Panc1 (cell line): ENCODE data around the gene PCDHGA6. TPM values are rescaled to one million over a fixed set of nuclear protein-coding genes. Genes with fewer than 3 reads are reported as not detected.
"Not testable (repeated sequence)": the region's sequence is repeated elsewhere in the genome, so short reads cannot be mapped to it uniquely, and the experiment has no call there.

ENCODE experiments used
- ATAC-seq: fragments of 200-7000 bp; cut with Tn5 transposase; 2 replicates; pipeline ENCODE4 v1.9.1; 2020; ENCODE audit warnings: mild to moderate bottlenecking, moderate library complexity
- BruUV-seq: library from RNA; stranded (reverse); fragments of 400-500 nt; replicated peaks from 2 replicates; lab custom pipeline; 2021; lab: Mats Ljungman, UMichigan
- CTCF ChIA-PET: fragments of 300-600 bp; sonication (Branson Sonifier 250); formaldehyde crosslinking; loops from one replicate; lab custom pipeline; 2022; ENCODE audit warnings: antibody characterized with exemption; lab: Charles Lee
- POLR2A ChIA-PET: fragments of 300-600 bp; sonication (Branson Sonifier 250); formaldehyde crosslinking; loops from one replicate; lab custom pipeline; 2022; ENCODE audit warnings: antibody characterized with exemption; lab: Charles Lee
- DNase-seq: peaks from one replicate; pipeline ENCODE4 v3.0.0-alpha.2; 2010; ENCODE audit warnings: low read depth, low spot score
- H3K27ac ChIP-seq: 2 replicates; pipeline ENCODE4 v1.5.1; 2011; ENCODE audit warnings: mild to moderate bottlenecking, low read length, inconsistent platforms
- H3K27me3 ChIP-seq: fragments of 200-500 bp; sonication (Bioruptor generic); 2 replicates; pipeline ENCODE4 v1.6.0; 2014; ENCODE audit warnings: low read length, inconsistent platforms; ENCODE audit not compliant: control insufficient read depth, insufficient read depth
- H3K36me3 ChIP-seq: fragments of 200-500 bp; sonication (Bioruptor generic); 2 replicates; pipeline ENCODE4 v1.5.1; 2014; ENCODE audit warnings: inconsistent platforms, mild to moderate bottlenecking, low read length, moderate library complexity; ENCODE audit not compliant: control insufficient read depth, insufficient read depth
- H3K4me1 ChIP-seq: 2 replicates; pipeline ENCODE4 v1.5.1; 2011; ENCODE audit warnings: inconsistent platforms, mild to moderate bottlenecking, low read length, moderate library complexity; ENCODE audit not compliant: control insufficient read depth, insufficient read depth
- H3K4me3 ChIP-seq, 2 experiments: 2 replicates each; pipeline ENCODE4 v1.5.1; 2011 to 2012; ENCODE audit warnings: low read depth in 2 of 2, low read length in 2 of 2, mild to moderate bottlenecking in 2 of 2, inconsistent platforms in 1 of 2, moderate library complexity in 1 of 2
- H3K9me3 ChIP-seq: fragments of 200-500 bp; sonication (Bioruptor generic); 2 replicates; pipeline ENCODE4 v1.5.1; 2014; ENCODE audit warnings: low read depth, mild to moderate bottlenecking, inconsistent platforms, low read length, moderate library complexity; ENCODE audit not compliant: control insufficient read depth, insufficient read depth
- CTCF ChIP-seq: fragments of 450-650 bp; IDR thresholded peaks from 2 replicates; pipeline ENCODE4 v1.5.1; 2017; ENCODE audit warnings: mild to moderate bottlenecking
- POLR2AphosphoS5 ChIP-seq: IDR thresholded peaks from 2 replicates; pipeline ENCODE4 v1.6.1; 2012; ENCODE audit warnings: mild to moderate bottlenecking, low read depth, low read length, moderate library complexity
- SIN3A ChIP-seq: IDR thresholded peaks from 2 replicates; pipeline ENCODE4 v1.6.1; 2012; ENCODE audit warnings: low read depth, mild to moderate bottlenecking, low read length, moderate library complexity, borderline replicate concordance; ENCODE audit not compliant: insufficient read depth
- TCF7L2 ChIP-seq: IDR thresholded peaks from 2 replicates; pipeline ENCODE4 v1.6.1; 2011; ENCODE audit warnings: mild to moderate bottlenecking, low read depth, low read length, inconsistent platforms
- in situ Hi-C: cut with HindIII; loops from 2 replicates; pipeline ENCODE4 v1.10.0; 2016; ENCODE audit warnings: low sequenced_read_pairs, low pct_unique_long_range_greater_than_20kb
- intact Hi-C: fragments of 100-400 bp; cut with micrococcal nuclease; formaldehyde crosslinking; loops from one replicate; pipeline ENCODE4 v1.10.0; 2022; ENCODE audit not compliant: unreplicated experiment
- total RNA-seq: library from RNA; stranded (reverse); gene quantifications from one replicate; pipeline ENCODE4 v1.2.1, GENCODE V29; 2021; ENCODE audit not compliant: unreplicated experiment
- TF ChIP-seq, protein P1 (sequence below), 2 experiments: IDR thresholded peaks; 2 replicates each; pipeline ENCODE4 v1.6.1; 2011 to 2012; ENCODE audit warnings: low read depth in 2 of 2, control low read depth in 1 of 2, low read length in 1 of 2, mild to moderate bottlenecking in 1 of 2, moderate library complexity in 1 of 2; ENCODE audit not compliant: insufficient read depth in 1 of 2

The PCDHGA6 gene
- total RNA-seq, 1 experiment from 2014 or later, result 0.59 TPM

DNA sequence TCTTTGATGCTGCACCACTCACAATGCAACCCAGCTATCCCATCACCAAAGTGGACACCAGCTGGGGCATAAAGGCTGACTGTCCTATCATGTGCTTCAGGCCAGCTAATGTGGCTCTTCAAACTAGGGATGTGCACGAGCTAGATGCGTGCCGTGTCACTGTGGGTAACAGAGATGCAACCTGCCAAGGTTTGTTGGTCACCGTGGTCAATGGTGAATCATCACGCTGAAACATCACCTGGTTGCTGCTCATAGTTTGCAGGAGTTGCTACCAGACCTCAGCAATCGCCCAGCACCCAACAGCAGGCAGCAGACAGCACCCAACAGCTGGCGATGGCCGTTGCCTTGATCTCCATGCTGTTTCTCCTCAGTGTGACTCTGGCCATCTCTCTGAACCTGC lies 45.5 kb upstream of the PCDHGA6 start:
- peaks cover 4% of the 10 kb centered on the region; the same call in 1 of the 2 replicates for H3K9me3 ChIP-seq
- DNase-seq (no peak), ATAC-seq (no peak)
- no TSS peak for BruUV-seq
- POLR2A ChIA-PET, result no interaction called here
- TF ChIP-seq POLR2AphosphoS5 (no peak), CTCF (no peak), TCF7L2 (no peak), SIN3A (no peak)
- TF ChIP-seq, protein P1, sequence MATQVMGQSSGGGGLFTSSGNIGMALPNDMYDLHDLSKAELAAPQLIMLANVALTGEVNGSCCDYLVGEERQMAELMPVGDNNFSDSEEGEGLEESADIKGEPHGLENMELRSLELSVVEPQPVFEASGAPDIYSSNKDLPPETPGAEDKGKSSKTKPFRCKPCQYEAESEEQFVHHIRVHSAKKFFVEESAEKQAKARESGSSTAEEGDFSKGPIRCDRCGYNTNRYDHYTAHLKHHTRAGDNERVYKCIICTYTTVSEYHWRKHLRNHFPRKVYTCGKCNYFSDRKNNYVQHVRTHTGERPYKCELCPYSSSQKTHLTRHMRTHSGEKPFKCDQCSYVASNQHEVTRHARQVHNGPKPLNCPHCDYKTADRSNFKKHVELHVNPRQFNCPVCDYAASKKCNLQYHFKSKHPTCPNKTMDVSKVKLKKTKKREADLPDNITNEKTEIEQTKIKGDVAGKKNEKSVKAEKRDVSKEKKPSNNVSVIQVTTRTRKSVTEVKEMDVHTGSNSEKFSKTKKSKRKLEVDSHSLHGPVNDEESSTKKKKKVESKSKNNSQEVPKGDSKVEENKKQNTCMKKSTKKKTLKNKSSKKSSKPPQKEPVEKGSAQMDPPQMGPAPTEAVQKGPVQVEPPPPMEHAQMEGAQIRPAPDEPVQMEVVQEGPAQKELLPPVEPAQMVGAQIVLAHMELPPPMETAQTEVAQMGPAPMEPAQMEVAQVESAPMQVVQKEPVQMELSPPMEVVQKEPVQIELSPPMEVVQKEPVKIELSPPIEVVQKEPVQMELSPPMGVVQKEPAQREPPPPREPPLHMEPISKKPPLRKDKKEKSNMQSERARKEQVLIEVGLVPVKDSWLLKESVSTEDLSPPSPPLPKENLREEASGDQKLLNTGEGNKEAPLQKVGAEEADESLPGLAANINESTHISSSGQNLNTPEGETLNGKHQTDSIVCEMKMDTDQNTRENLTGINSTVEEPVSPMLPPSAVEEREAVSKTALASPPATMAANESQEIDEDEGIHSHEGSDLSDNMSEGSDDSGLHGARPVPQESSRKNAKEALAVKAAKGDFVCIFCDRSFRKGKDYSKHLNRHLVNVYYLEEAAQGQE (IDR thresholded peaks at IDR 0.05; ENCODE audit: insufficient read depth in 1 of 2, low read depth in 2 of 2, low read length in 1 of 2), result no peak
- in situ Hi-C loops, result loop anchor here (25.0 kb wide), 1 partner anchor 141 kb away; the partner anchor contains the start of genes PCDHB10, PCDHB11, PCDHB16 and PCDHB8
- intact Hi-C loops, result no loop called here
- CTCF ChIA-PET, result no interaction called here
- no peaks in the 10 kb centered on the region for H3K36me3 ChIP-seq
- H3K4me1 ChIP-seq, result no peaks in the 10 kb centered on the region
- no peak overlapping the region for H3K4me3 ChIP-seq
- no peaks in the 10 kb centered on the region for H3K27me3 ChIP-seq
- H3K27ac ChIP-seq, result no peak overlapping the region

DNA sequence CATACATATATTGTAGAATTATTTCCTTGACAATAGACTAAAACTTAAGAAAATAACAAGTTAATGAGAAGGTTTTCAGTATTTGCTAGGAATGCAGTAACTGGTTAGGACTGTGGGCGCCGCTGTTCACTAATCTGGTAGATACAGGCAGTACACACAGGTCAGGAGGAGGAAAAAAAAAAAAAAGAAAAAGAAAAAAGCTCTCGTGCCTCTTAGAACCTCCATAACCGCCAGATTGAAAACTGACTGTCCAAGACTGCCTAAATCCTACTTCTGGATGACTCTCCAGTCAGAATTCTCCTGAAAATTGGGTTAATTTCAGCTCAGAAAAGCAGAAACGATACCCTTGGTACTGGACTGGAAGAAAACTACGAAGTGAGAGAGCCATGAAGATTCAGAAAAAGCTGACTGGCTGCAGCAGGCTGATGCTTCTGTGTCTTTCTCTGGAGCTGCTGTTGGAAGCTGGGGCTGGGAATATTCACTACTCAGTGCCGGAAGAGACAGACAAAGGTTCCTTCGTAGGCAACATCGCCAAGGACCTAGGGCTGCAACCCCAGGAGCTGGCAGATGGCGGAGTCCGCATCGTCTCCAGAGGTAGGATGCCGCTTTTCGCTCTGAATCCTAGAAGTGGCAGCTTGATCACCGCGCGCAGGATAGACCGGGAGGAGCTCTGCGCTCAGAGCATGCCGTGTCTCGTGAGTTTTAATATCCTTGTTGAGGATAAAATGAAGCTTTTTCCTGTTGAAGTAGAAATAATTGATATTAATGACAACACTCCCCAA lies 43.2 kb upstream of the PCDHGA6 start, which contains the start of gene PCDHGA1:
Gene PCDHGA1 (plus strand): TSS at position 216 of the 782 bp plus-strand sequence.
- Histone ChIP-seq H3K27ac (peak within 1 kb of the TSS; percentile 78), H3K9me3 (peaks cover 6% of the 10 kb centered on the region; the same call in 1 of the 2 replicates), H3K4me3 (peak within 1 kb of the TSS; percentile 39 to 70), H3K4me1 (no peaks in the 10 kb centered on the region), H3K36me3 (no peaks in the 10 kb centered on the region), H3K27me3 (no peaks in the 10 kb centered on the region)
- in situ Hi-C loops, result loop anchor here (25.0 kb wide), 1 partner anchor 143 kb away; the partner anchor contains the start of genes PCDHB10, PCDHB11, PCDHB16 and PCDHB8
- peak; percentile 39; the same call in 1 of the 2 replicates for ATAC-seq
- intact Hi-C loops, result no loop called here
- CTCF ChIA-PET, result interaction anchor here (0.6 to 2.0 kb wide), 10 partner anchors 9 to 406 kb away, joined by 3 to 13 read pairs (median 6); partner anchors contain the start of genes PCDHB14, PCDHGA10, PCDHGA2 and PCDHGB7
- POLR2A ChIA-PET, result interaction anchor here (0.7 to 1.2 kb wide), 2 partner anchors 10 to 13 kb away, joined by 4 to 9 read pairs; partner anchors contain the start of genes PCDHGA3 and TAF7
- no TSS peak for BruUV-seq
- TF ChIP-seq TCF7L2, result no peak
- TF ChIP-seq CTCF, result peak; percentile 77
- TF ChIP-seq POLR2AphosphoS5, result no peak
- DNase-seq, result no peak

GRCh38 chr5:141332571-141332970 lies 41.1 kb upstream of the PCDHGA6 start:
- H3K9me3 ChIP-seq, result peaks cover 12% of the 10 kb centered on the region; the same call in 1 of the 2 replicates
- H3K27ac ChIP-seq, POLR2A ChIA-PET, ATAC-seq, H3K4me1 ChIP-seq, H3K36me3 ChIP-seq, H3K27me3 ChIP-seq, H3K4me3 ChIP-seq, BruUV-seq, intact Hi-C loops, DNase-seq: not testable (repeated sequence)
- CTCF ChIA-PET, result interaction anchor here (0.6 kb wide), 2 partner anchors 180 to 256 kb away, joined by 3 to 4 read pairs; no protein-coding TSS in a partner anchor
- in situ Hi-C loops, result loop anchor here (25.0 kb wide), 1 partner anchor 145 kb away; the partner anchor contains the start of genes PCDHB10, PCDHB11, PCDHB16 and PCDHB8
